Measurements from ENCODE around the gene RAD51B. TPM values are rescaled to one million over a fixed set of nuclear protein-coding genes. Genes with fewer than 3 reads are reported as not detected.

RAD51B gene
- total RNA-seq, 1 experiment from 2014 or later, result 14.2 TPM

GRCh38 chr14:68604361-68604730 is 784.8 kb downstream of the RAD51B start (continued):
- TF ChIP-seq STAT6 (CRISPR knock-in tag; conservative IDR thresholded peaks at IDR 0.05; ENCODE audit: low read depth) (no peak), MAX (CRISPR knock-in tag; IDR thresholded peaks at IDR 0.05) (no peak), MXD4 (CRISPR knock-in tag; IDR thresholded peaks at IDR 0.05; ENCODE audit: borderline replicate concordance) (no peak), ATF3 (CRISPR knock-in tag; conservative IDR thresholded peaks at IDR 0.05) (no peak)

GRCh38 chr14:68604822-68605221 is 785.2 kb downstream of the RAD51B start:
- TF ChIP-seq ZSCAN18 (CRISPR knock-in tag; IDR thresholded peaks at IDR 0.05) (no peak), SP1 (CRISPR knock-in tag; conservative IDR thresholded peaks at IDR 0.05) (no peak), FOXJ3 (CRISPR knock-in tag; IDR thresholded peaks at IDR 0.05; ENCODE audit: borderline replicate concordance) (no peak)
- no peaks in the 10 kb centered on the region for H3K27me3 Mint-ChIP-seq (ENCODE audit: low read depth)
- no peak for ATAC-seq
- peaks cover 35% of the 10 kb centered on the region for H3K4me1 Mint-ChIP-seq
- no peak overlapping the region for H3K27ac Mint-ChIP-seq
- H3K4me3 Mint-ChIP-seq, result no peak overlapping the region
- H3K9me3 Mint-ChIP-seq, result 0 out of 2 replicates have a peak, but pooled peaks cover 6% of the 10 kb centered on the region
- ChIA-PET CTCF (interaction anchor here (0.6 to 1.8 kb wide), 3 partner anchors 11 to 358 kb away, joined by 3 to 4 read pairs (median 4); no protein-coding TSS in a partner anchor), POLR2A (no interaction called here)
- no peaks in the 10 kb centered on the region for H3K36me3 Mint-ChIP-seq
- no peak for DNase-seq (ENCODE audit: low spot score)

- Mint-ChIP-seq H3K9me3 (0 out of 2 replicates have a peak, but pooled peaks cover 6% of the 10 kb centered on the region), H3K27me3 (ENCODE audit: low read depth) (no peaks in the 10 kb centered on the region), H3K27ac (no peak overlapping the region), H3K4me1 (peaks cover 35% of the 10 kb centered on the region), H3K4me3 (no peak overlapping the region), H3K36me3 (no peaks in the 10 kb centered on the region)
- ChIA-PET POLR2A (no interaction called here), CTCF (no interaction called here)
- DNase-seq (ENCODE audit: low spot score), result no peak
- no peak for ATAC-seq
- TF ChIP-seq SMAD3 (CRISPR knock-in tag; IDR thresholded peaks at IDR 0.05; ENCODE audit: borderline replicate concordance) (no peak), ZNF671 (CRISPR knock-in tag; IDR thresholded peaks at IDR 0.05) (no peak), USF1 (CRISPR knock-in tag; IDR thresholded peaks at IDR 0.05) (no peak), NR2C2 (CRISPR knock-in tag; IDR thresholded peaks at IDR 0.05) (no peak), ZNF121 (CRISPR knock-in tag; IDR thresholded peaks at IDR 0.05) (no peak), NR1H2 (CRISPR knock-in tag; IDR thresholded peaks at IDR 0.05) (no peak), HMGA2 (CRISPR knock-in tag; IDR thresholded peaks at IDR 0.05) (no peak), ERG (CRISPR knock-in tag; IDR thresholded peaks at IDR 0.05) (no peak), TCF7 (CRISPR knock-in tag; IDR thresholded peaks at IDR 0.05; ENCODE audit: low read depth) (no peak), CTCF (IDR thresholded peaks at IDR 0.05) (no peak), TEAD1 (CRISPR knock-in tag; IDR thresholded peaks at IDR 0.05) (no peak), CREM (CRISPR knock-in tag; IDR thresholded peaks at IDR 0.05) (no peak), ETV6 (CRISPR knock-in tag; IDR thresholded peaks at IDR 0.05) (no peak), ZSCAN18 (CRISPR knock-in tag; IDR thresholded peaks at IDR 0.05) (no peak)
Measured at GRCh38 chr14:68606176-68606575, 786.6 kb downstream of the RAD51B start.
